WI38 (cell line): ENCODE data around the gene BNC1.
"Not testable (repeated sequence)": the region's sequence is repeated elsewhere in the genome, so short reads cannot be mapped to it uniquely, and the experiment has no call there.

ENCODE experiments used
- H3K4me3 ChIP-seq: 2 replicates; pipeline ENCODE4 v1.5.1; 2011; ENCODE audit warnings: low read depth, mild to moderate bottlenecking, control low read depth, low read length
- CTCF ChIP-seq: IDR thresholded peaks from 2 replicates; pipeline ENCODE4 v1.5.1; 2012; ENCODE audit warnings: low read depth, mild to moderate bottlenecking, control low read depth, low read length

BNC1 gene

GRCh38 chr15:83276661-83277060 is 7.8 kb downstream of the BNC1 start:
- no peak for TF ChIP-seq CTCF
- no peak overlapping the region for H3K4me3 ChIP-seq

- TF ChIP-seq CTCF, result no peak
Observed at GRCh38 chr15:83275412-83275811, 9.1 kb downstream of the BNC1 start.

GRCh38 chr15:83270176-83270575 is 14.3 kb downstream of the BNC1 start:
- no peak for TF ChIP-seq CTCF

More at GRCh38 chr15:83275412-83275811, 9.1 kb downstream of the BNC1 start:
- no peak overlapping the region for H3K4me3 ChIP-seq

GRCh38 chr15:83268147-83268546 is 16.3 kb downstream of the BNC1 start:
- TF ChIP-seq CTCF, result no peak
- no peak overlapping the region for H3K4me3 ChIP-seq

More at GRCh38 chr15:83270176-83270575, 14.3 kb downstream of the BNC1 start:
- no peak overlapping the region for H3K4me3 ChIP-seq

- no peak overlapping the region for H3K4me3 ChIP-seq
- no peak for TF ChIP-seq CTCF
Observed at GRCh38 chr15:83262594-83263315, 21.7 kb downstream of the BNC1 start.

- H3K4me3 ChIP-seq, result not testable (repeated sequence)
Observed at GRCh38 chr15:83262181-83262580, 22.3 kb downstream of the BNC1 start.

GRCh38 chr15:83250781-83251180 is 33.7 kb downstream of the BNC1 start:
- no peak overlapping the region for H3K4me3 ChIP-seq
- TF ChIP-seq CTCF, result no peak

GRCh38 chr15:83249030-83249343 is 35.5 kb downstream of the BNC1 start:
- no peak for TF ChIP-seq CTCF
- no peak overlapping the region for H3K4me3 ChIP-seq
